Kasumi-1 (cell line): Measurements from ENCODE around the gene CREB5.

Source experiments
- DNase-seq, 2 experiments: peaks; one replicate each; lab custom pipeline; 2025; lab: John Stamatoyannopoulos, UW

CREB5 gene

GRCh38 chr7:28855538-28856217, 443.4 kb downstream of the CREB5 start:
- DNase-seq, result no peak

GRCh38 chr7:28856656-28857055, 444.3 kb downstream of the CREB5 start:
- no peak for DNase-seq

- no peak for DNase-seq
Observed at GRCh38 chr7:28858206-28858605, 445.9 kb downstream of the CREB5 start.

- no peak for DNase-seq
Observed at GRCh38 chr7:28858895-28859294, 446.6 kb downstream of the CREB5 start.

- DNase-seq, result no peak
Observed at GRCh38 chr7:28861825-28862224, 449.5 kb downstream of the CREB5 start.

GRCh38 chr7:28862595-28863272, 450.4 kb downstream of the CREB5 start:
- DNase-seq, result no peak

- DNase-seq, result no peak
Observed at GRCh38 chr7:28865601-28866144, 453.4 kb downstream of the CREB5 start.

- DNase-seq, result no peak
Observed at GRCh38 chr7:28868712-28869111, 456.4 kb downstream of the CREB5 start.

- DNase-seq, result no peak
Observed at GRCh38 chr7:28871077-28871476, 458.8 kb downstream of the CREB5 start.

- no peak for DNase-seq
Observed at GRCh38 chr7:28871631-28872030, 459.3 kb downstream of the CREB5 start.

- no peak for DNase-seq
Observed at GRCh38 chr7:28872226-28872625, 459.9 kb downstream of the CREB5 start.

- DNase-seq, result no peak
Observed at GRCh38 chr7:28873365-28873764, 461.0 kb downstream of the CREB5 start.

GRCh38 chr7:28874001-28874400, 461.7 kb downstream of the CREB5 start:
- no peak for DNase-seq
